Measurements from ENCODE around the gene MS4A14. TPM values are rescaled to one million over a fixed set of nuclear protein-coding genes. Genes with fewer than 3 reads are reported as not detected.
"Not testable (repeated sequence)": the region's sequence is repeated elsewhere in the genome, so short reads cannot be mapped to it uniquely, and the experiment has no call there.

MS4A14 gene
- 1 to 10 TPM in 1 of 2 donors, under 1 TPM in 1; 0.40 to 1.7 TPM for total RNA-seq
- long read RNA-seq = 0 reads

GRCh38 chr11:60396382-60396781, at the start of gene MS4A14:
MS4A14 (plus strand) TSS chr11:60396459; CDS start chr11:60396579, 120 bp downstream.
- DNase-seq (no peak), ATAC-seq (peak; percentile 44)
- intact Hi-C loops (cut with DNase I, micrococcal nuclease) = no loop called here

- intact Hi-C loops (cut with DNase I, micrococcal nuclease) = no loop called here
- no peak for DNase-seq
- ATAC-seq = no peak
Observed at GRCh38 chr11:60347084-60347797, 49.0 kb upstream of the MS4A14 start.

GRCh38 chr11:60348116-60348515, 48.1 kb upstream of the MS4A14 start:
- ATAC-seq (no peak), DNase-seq (no peak)
- intact Hi-C loops (cut with DNase I, micrococcal nuclease) = no loop called here

DNA sequence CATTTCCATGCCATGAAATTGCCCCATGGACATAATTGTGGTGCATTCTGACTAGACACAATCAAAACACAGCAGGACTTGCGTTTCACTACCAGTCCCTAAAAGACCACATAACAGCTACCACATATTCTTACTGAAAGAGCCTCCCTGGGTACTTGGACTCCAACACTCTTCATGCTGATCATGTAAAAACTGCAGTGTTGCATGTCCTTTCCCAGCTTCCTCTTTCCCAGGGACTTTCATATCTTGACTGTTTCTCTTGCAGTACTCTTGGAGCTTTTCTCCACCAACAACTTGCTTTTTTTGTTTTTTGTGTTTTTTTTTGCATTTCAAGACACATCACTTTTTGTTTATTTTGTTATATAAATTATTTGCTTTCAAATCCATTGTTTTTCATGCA, 46.3 kb upstream of the MS4A14 start:
- DNase-seq (no peak), ATAC-seq (no peak)
- intact Hi-C loops (cut with DNase I, micrococcal nuclease) = no loop called here

- DNase-seq (no peak), ATAC-seq (no peak)
- intact Hi-C loops (cut with DNase I, micrococcal nuclease) = no loop called here
Observed at GRCh38 chr11:60357771-60358170, 38.5 kb upstream of the MS4A14 start.

- ATAC-seq (no peak), DNase-seq (no peak)
- intact Hi-C loops (cut with DNase I, micrococcal nuclease) = no loop called here
Observed at GRCh38 chr11:60360621-60361020, 35.6 kb upstream of the MS4A14 start.

GRCh38 chr11:60362241-60362640, 34.0 kb upstream of the MS4A14 start:
- ATAC-seq = no peak
- no peak for DNase-seq
- intact Hi-C loops (cut with DNase I, micrococcal nuclease) = loop anchor here in 1 of 2 donors (2.0 kb wide), 1 partner anchor 257 kb away; no protein-coding TSS in a partner anchor

GRCh38 chr11:60363542-60364470, 32.5 kb upstream of the MS4A14 start:
- DNase-seq (peak; percentile 40 to 66), ATAC-seq (peak; percentile 87)
- intact Hi-C loops (cut with DNase I, micrococcal nuclease) = loop anchor here in 1 of 2 donors (2.0 kb wide), 1 partner anchor 255 kb away; no protein-coding TSS in a partner anchor

DNA sequence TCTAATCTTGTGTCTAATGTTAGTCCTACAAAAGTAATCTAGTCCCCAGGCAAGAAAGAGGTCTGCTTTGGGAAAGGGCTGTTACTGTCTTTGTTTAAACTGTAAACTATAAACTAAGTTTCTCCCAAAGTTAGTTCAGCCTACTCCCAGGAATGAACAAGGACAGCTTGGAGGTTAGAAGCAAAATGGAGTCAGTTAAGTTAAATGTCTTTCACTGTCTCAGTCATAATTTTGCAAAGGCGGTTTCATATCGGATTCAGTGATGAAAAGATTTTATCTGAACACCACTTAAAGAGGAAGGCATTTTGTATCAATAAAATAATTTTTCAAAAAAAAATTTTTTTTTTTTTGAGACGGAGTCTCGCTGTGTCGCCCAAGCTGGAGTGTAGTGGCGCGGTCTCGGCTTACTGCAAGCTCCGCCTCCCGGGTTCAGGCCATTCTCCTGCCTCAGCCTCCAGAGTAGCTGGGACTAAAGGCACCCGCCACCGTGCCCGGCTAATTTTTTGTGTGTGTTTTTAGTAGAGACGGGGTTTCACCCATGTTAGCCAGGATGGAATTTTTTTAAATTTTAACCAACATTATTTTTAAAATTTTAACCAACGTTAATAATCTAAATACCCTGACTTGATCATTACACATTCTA, 29.9 kb upstream of the MS4A14 start:
- ATAC-seq; intact Hi-C loops (cut with DNase I, micrococcal nuclease): not testable (repeated sequence)

DNA sequence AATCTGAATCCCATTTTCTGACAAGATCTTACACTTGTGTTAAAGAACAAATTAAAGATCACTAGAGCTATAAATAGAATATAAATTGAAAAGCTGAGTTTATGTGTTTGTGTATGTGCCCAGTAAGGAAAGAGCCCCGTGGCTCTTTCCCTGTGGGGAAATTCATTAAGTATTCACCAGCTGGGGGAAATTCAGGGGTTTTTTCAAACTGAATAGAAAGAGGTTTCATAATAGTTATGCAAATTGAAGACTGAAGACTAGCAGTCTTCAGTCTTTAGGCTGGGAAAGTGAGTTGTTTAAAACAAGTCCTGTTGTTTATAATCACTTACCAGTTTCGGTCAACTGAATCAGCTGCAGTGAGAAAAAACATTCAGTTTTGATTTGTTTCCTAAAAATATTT, 29.2 kb upstream of the MS4A14 start:
- intact Hi-C loops (cut with DNase I, micrococcal nuclease) = no loop called here
- ATAC-seq (no peak), DNase-seq (no peak)

More for the DNA sequence above, 29.9 kb upstream of the MS4A14 start:
- DNase-seq = not testable (repeated sequence)

GRCh38 chr11:60367896-60368295, 28.4 kb upstream of the MS4A14 start:
- no peak for ATAC-seq
- intact Hi-C loops (cut with DNase I, micrococcal nuclease) = no loop called here

DNA sequence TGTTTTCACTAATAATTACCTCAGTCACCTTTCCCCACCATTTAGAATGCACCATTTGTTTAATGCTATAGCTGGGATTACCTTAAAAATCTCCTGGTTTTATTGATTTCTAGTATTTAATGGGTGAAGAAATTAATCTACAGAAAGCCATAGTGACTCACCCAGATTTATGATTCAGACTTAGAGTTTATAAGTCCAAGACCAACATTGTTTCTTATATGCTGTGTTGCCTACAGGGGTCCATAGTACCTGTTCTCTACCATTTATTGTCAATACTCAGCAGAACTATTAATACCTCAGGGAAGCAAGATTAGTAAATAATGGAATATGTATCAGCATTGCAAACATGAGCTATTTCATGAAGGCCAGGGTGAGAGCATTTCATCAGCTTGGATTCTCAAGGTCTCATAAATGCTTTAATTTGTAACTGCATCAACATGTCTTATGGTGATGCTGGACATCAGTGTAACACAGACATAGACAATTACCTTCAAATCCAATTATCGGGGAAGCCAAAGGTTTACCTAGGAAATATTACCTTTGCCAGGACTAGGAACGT, 25.9 kb upstream of the MS4A14 start:
- peak; percentile 20 for ATAC-seq
- intact Hi-C loops (cut with DNase I, micrococcal nuclease) = no loop called here
- DNase-seq = no peak

More at GRCh38 chr11:60367896-60368295, 28.4 kb upstream of the MS4A14 start:
- no peak for DNase-seq

GRCh38 chr11:60370811-60371298, 25.4 kb upstream of the MS4A14 start:
- intact Hi-C loops (cut with DNase I, micrococcal nuclease) = no loop called here
- DNase-seq (no peak), ATAC-seq (peak; percentile 85)

- no peak for ATAC-seq
- no peak for DNase-seq
- intact Hi-C loops (cut with DNase I, micrococcal nuclease) = no loop called here
Observed at GRCh38 chr11:60371386-60371785, 24.9 kb upstream of the MS4A14 start.

- no peak for ATAC-seq
- intact Hi-C loops (cut with DNase I, micrococcal nuclease) = no loop called here
- DNase-seq = no peak
Observed at GRCh38 chr11:60371854-60372253, 24.4 kb upstream of the MS4A14 start.

- no peak for DNase-seq
- intact Hi-C loops (cut with DNase I, micrococcal nuclease) = no loop called here
- no peak for ATAC-seq
Observed at GRCh38 chr11:60372767-60373166, 23.5 kb upstream of the MS4A14 start.

DNA sequence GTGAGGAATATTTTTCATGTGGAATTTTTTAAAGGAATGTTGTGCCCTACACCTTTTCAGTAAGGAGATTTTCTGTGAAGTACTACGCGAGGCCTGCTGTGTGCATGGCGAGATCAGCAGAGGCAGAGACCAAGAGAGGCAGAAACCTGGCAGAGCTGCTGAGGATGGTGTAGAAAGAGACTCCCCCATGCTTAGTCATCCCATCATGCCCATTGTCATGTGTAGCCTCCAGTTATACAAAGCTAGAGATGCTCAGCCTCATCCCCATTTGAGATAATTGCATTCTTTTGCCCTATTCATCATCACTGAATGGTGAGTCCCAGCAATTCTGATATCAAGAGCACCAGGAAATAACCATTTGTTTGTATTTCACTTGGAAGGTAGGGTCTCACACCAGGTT, 20.9 kb upstream of the MS4A14 start:
- ATAC-seq (no peak), DNase-seq (no peak)
- intact Hi-C loops (cut with DNase I, micrococcal nuclease) = no loop called here

DNA sequence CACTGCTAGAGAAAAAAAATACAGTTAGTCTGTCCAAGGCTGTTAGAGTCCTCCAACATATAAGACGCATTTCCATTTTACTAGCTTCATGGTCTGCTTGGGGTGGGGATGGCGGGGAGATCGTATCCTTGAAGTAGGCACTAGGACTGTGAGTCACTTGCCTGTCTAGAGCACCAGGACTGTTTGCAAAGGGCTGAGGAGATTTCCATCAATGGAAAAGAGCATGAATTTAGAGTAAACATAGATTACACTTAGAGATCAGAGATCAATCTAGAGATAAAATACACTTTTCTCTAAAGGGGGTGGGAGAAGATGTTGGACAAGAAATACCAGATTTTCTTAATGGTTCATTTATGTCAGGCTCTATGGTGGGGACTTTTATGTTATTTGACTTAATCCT, 19.7 kb upstream of the MS4A14 start:
- ATAC-seq = no peak
- no peak for DNase-seq

More for the DNA sequence above, 19.7 kb upstream of the MS4A14 start:
- intact Hi-C loops (cut with DNase I, micrococcal nuclease) = no loop called here
